ENCODE results near the gene GABARAPL2. TPM values are rescaled to one million over a fixed set of nuclear protein-coding genes. Genes with fewer than 3 reads are reported as not detected.
A peak's percentile ranks its signal among the peaks of the same experiment; 100 is the strongest.

GABARAPL2 gene
- total RNA-seq, 3 donors from 2014 or later (not counting 1 experiment from before 2014, with no cell fraction given) = 66.2 to 74.0 (median 71.3) TPM

DNA sequence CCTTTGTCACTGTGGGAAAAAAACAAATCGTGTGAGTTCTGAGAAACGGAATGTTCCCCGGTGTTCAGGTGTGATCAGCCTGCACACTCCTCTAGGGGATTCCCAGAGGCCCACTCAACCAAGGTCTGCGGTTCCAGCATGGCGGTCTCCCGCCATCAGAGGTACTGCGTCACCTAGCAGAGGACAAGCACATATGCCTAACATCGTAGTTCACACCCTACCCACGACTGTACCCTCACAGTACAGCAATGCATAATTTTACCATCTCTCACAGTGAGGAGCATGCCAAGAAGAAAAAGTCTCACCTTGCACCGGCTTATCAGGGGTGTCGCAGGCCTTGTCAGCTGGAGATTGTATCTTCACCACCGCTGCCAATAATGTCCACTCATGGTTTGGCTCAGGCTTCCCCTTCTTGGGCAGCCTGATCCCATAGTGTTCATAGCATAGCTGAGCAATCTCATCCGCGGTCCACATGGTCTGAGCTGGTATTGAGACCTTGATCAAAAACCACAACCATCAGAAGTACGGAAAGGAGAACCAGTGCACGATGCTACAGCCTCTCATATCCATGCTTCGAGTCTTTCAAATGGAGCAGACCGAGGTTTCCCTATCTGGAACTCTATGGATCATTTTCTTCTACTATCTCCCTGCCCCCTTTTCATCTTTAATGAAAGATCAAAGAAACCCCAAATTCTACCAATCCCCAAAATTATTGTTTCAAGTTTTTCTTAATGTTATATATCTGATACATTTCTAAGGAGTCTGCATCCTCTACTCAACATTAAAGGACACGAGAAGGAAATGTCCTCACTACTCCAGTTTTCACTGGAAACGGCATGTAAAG, 54.4 kb downstream of the GABARAPL2 start:
- H3K9me3 Mint-ChIP-seq = no peaks in the 10 kb centered on the region
- peaks cover 17% of the 10 kb centered on the region for H3K36me3 Mint-ChIP-seq
- Histone ChIP-seq H3K27ac (ENCODE audit: low read length) (peak overlapping the region; percentile 54), H3K9me3 (ENCODE audit: control insufficient read depth, insufficient read depth, low read length) (no peaks in the 10 kb centered on the region), H3K36me3 (ENCODE audit: control insufficient read depth, insufficient read depth, low read length) (peaks cover 29% of the 10 kb centered on the region), H3K4me1 (ENCODE audit: control insufficient read depth, insufficient read depth, low read length) (peaks cover 35% of the 10 kb centered on the region), H3K4me3 (ENCODE audit: low read length) (no peak overlapping the region), H3K27me3 (ENCODE audit: control insufficient read depth, insufficient read depth, low read length) (no peaks in the 10 kb centered on the region)
- 74% methylated on average over 20 of the region's 20 CpGs for WGBS (ENCODE audit: insufficient coverage)
- no peak overlapping the region for H3K4me3 Mint-ChIP-seq
- DNase-seq = peak in 1 of 2 donors; percentile 89
- peak overlapping the region; percentile 11 to 68 for H3K27ac Mint-ChIP-seq
- no peak for TF ChIP-seq CTCF (IDR thresholded peaks at IDR 0.05)
- intact Hi-C loops (cut with micrococcal nuclease) = loop anchor here (5.0 kb wide), 1 partner anchor 158 kb away; the partner anchor contains the start of gene TMEM170A
- no peaks in the 10 kb centered on the region for H3K27me3 Mint-ChIP-seq (ENCODE audit: low read depth in 2 of 2)
- peak in 2 of 3 donors; percentile 8 to 30 for ATAC-seq
- peaks cover 28 to 29% of the 10 kb centered on the region in 2 donors for H3K4me1 Mint-ChIP-seq

DNA sequence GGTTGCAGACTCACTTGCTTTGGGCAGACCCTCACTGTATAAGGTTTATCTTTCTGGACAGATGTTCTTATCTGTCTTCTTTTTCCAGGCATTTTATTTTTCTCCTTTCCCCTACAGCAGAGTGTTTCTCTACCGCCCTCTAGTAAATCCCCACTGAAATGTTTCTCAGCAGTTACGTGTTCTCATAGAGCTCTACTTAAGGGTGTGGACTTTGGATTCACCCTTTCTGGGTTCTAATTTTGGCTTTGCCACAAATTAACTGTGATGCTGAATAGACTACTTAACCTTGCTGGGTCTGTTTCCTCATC, 54.9 kb downstream of the GABARAPL2 start:
- Mint-ChIP-seq H3K27me3 (ENCODE audit: low read depth in 2 of 2) (no peaks in the 10 kb centered on the region), H3K9me3 (no peaks in the 10 kb centered on the region), H3K4me1 (peaks cover 28 to 29% of the 10 kb centered on the region in 2 donors), H3K36me3 (peaks cover 15% of the 10 kb centered on the region), H3K27ac (peak overlapping the region; percentile 11 to 68), H3K4me3 (no peak overlapping the region)
- no peak overlapping the region for H3K4me3 ChIP-seq (ENCODE audit: low read length)
- peaks cover 29% of the 10 kb centered on the region for H3K4me1 ChIP-seq (ENCODE audit: control insufficient read depth, insufficient read depth, low read length)
- TF ChIP-seq CTCF (IDR thresholded peaks at IDR 0.05) = no peak
- H3K27me3 ChIP-seq (ENCODE audit: control insufficient read depth, insufficient read depth, low read length) = no peaks in the 10 kb centered on the region
- WGBS (ENCODE audit: insufficient coverage) = 28% methylated on average over 2 of the region's 2 CpGs
- ATAC-seq (no peak), DNase-seq (peak in 1 of 2 donors; percentile 60)
- H3K9me3 ChIP-seq (ENCODE audit: control insufficient read depth, insufficient read depth, low read length) = no peaks in the 10 kb centered on the region
- H3K27ac ChIP-seq (ENCODE audit: low read length) = peak overlapping the region; percentile 24
- intact Hi-C loops (cut with micrococcal nuclease) = loop anchor here (5.0 kb wide), 1 partner anchor 159 kb away; the partner anchor contains the start of gene TMEM170A
- H3K36me3 ChIP-seq (ENCODE audit: control insufficient read depth, insufficient read depth, low read length) = peaks cover 29% of the 10 kb centered on the region

DNA sequence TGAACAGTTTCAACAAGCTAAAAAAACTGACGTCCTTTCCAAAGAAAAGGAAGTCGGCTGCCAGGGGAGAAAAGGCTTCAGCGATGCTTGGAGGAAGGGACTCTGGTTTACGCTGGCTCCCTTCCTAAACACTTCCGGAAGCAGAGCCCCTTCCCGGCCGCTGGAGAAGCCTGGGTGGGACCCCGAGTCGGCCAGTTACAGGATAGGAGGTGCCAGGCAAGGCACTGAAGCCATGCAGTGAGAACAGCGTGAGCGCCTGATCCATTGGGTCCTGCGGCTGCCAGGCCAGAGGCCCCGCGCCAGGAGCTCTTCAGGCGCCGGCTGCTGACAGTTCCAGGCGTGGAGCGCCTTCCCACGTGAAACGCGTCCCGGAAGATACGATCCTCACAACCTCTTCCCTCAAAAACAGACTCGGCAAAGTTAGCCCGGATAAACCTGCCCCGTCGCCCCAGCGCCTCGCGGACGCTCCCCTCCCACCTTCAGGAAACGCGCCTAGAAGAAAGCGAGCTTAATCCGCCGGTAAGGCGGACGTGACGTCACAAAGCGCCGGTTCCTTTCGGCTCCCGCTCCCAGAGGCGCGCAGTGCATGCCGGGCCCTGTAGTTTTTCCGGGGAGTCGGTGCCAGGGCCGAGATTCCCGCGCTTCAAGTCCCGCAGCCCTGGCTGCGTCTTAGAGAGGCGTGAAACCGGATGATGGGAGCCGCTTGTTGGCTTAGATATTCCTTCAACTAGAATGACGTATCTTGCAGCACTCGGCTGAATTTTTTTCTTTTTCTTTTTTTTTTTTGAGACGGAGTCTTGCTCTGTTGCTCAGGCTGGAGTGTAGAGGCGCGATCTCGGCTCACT, 56.8 kb downstream of the GABARAPL2 start, which contains the start of gene ADAT1:
TSS of gene ADAT1 (minus strand) at position 521 of the 845 bp plus-strand sequence. CDS start 2,482 bp downstream, outside the sequence.
- peak within 1 kb of the TSS; percentile 91 for H3K4me3 Mint-ChIP-seq
- H3K27me3 Mint-ChIP-seq (ENCODE audit: low read depth in 2 of 2) = no peaks in the 10 kb centered on the region
- H3K4me3 ChIP-seq (ENCODE audit: low read length) = peak within 1 kb of the TSS; percentile 90
- H3K36me3 ChIP-seq (ENCODE audit: control insufficient read depth, insufficient read depth, low read length) = peaks cover 28% of the 10 kb centered on the region
- H3K4me1 ChIP-seq (ENCODE audit: control insufficient read depth, insufficient read depth, low read length) = peaks cover 35% of the 10 kb centered on the region
- no peaks in the 10 kb centered on the region for H3K9me3 Mint-ChIP-seq
- ATAC-seq (peak; percentile 95 to 98 (median 95)), DNase-seq (peak; percentile 95 to 99)
- under 1% methylated on average over 62 of the region's 62 CpGs for WGBS (ENCODE audit: insufficient coverage)
- H3K4me1 Mint-ChIP-seq = peaks cover 41 to 42% of the 10 kb centered on the region in 2 donors
- peaks cover 7% of the 10 kb centered on the region for H3K36me3 Mint-ChIP-seq
- no peaks in the 10 kb centered on the region for H3K9me3 ChIP-seq (ENCODE audit: control insufficient read depth, insufficient read depth, low read length)
- H3K27ac ChIP-seq (ENCODE audit: low read length) = peak within 1 kb of the TSS; percentile 93
- no peak for TF ChIP-seq CTCF (IDR thresholded peaks at IDR 0.05)
- intact Hi-C loops (cut with micrococcal nuclease) = loop anchor here (1.0 to 5.0 kb wide), 5 partner anchors 24 to 190 kb away; partner anchors contain the start of genes CFDP1, GABARAPL2, KARS1 and TERF2IP
- H3K27ac Mint-ChIP-seq = peak within 1 kb of the TSS; percentile 93 to 98
- H3K27me3 ChIP-seq (ENCODE audit: control insufficient read depth, insufficient read depth, low read length) = no peaks in the 10 kb centered on the region
